Fibroblast of peridontal ligament (primary cell): ENCODE data around the gene CCDC174.
"Not testable (repeated sequence)": the region's sequence is repeated elsewhere in the genome, so short reads cannot be mapped to it uniquely, and the experiment has no call there.

Experiments
- DNase-seq: peaks from one replicate; pipeline ENCODE4 v3.0.0-alpha.2; 2010; ENCODE audit errors: extremely low read depth

The CCDC174 gene

GRCh38 chr3:14651440-14652251, at the start of gene CCDC174:
Gene CCDC174 (plus strand): TSS chr3:14651762. CDS start chr3:14651837, 75 bp downstream.
- peak; percentile 100 for DNase-seq

GRCh38 chr3:14602006-14602803, 49.4 kb upstream of the CCDC174 start:
- no peak for DNase-seq

- DNase-seq: no peak
Observed at GRCh38 chr3:14602804-14603644, 48.5 kb upstream of the CCDC174 start.

- DNase-seq: no peak
Observed at GRCh38 chr3:14605067-14605466, 46.5 kb upstream of the CCDC174 start.

- no peak for DNase-seq
Observed at GRCh38 chr3:14605744-14606143, 45.8 kb upstream of the CCDC174 start.

- no peak for DNase-seq
Observed at GRCh38 chr3:14606669-14607339, 44.8 kb upstream of the CCDC174 start.

GRCh38 chr3:14608298-14608697, 43.3 kb upstream of the CCDC174 start:
- DNase-seq: no peak

GRCh38 chr3:14609058-14609457, 42.5 kb upstream of the CCDC174 start:
- DNase-seq: not testable (repeated sequence)

GRCh38 chr3:14609506-14609905, 42.1 kb upstream of the CCDC174 start:
- DNase-seq: no peak

- no peak for DNase-seq
Observed at GRCh38 chr3:14609941-14610340, 41.6 kb upstream of the CCDC174 start.

GRCh38 chr3:14614189-14614588, 37.4 kb upstream of the CCDC174 start:
- no peak for DNase-seq

GRCh38 chr3:14614862-14615261, 36.7 kb upstream of the CCDC174 start:
- no peak for DNase-seq

GRCh38 chr3:14616606-14617507, 34.7 kb upstream of the CCDC174 start:
- DNase-seq: no peak

GRCh38 chr3:14617508-14618023, 34.0 kb upstream of the CCDC174 start:
- DNase-seq: no peak

- DNase-seq: no peak
Observed at GRCh38 chr3:14619605-14620004, 32.0 kb upstream of the CCDC174 start.

- no peak for DNase-seq
Observed at GRCh38 chr3:14620512-14620911, 31.1 kb upstream of the CCDC174 start.

- DNase-seq: no peak
Observed at GRCh38 chr3:14621093-14621492, 30.5 kb upstream of the CCDC174 start.

- no peak for DNase-seq
Observed at GRCh38 chr3:14622368-14622767, 29.2 kb upstream of the CCDC174 start.

GRCh38 chr3:14623569-14624051, 28.0 kb upstream of the CCDC174 start:
- no peak for DNase-seq

GRCh38 chr3:14624498-14624897, 27.1 kb upstream of the CCDC174 start:
- no peak for DNase-seq
